ENCODE results near the gene CYB5RL.

DNA sequence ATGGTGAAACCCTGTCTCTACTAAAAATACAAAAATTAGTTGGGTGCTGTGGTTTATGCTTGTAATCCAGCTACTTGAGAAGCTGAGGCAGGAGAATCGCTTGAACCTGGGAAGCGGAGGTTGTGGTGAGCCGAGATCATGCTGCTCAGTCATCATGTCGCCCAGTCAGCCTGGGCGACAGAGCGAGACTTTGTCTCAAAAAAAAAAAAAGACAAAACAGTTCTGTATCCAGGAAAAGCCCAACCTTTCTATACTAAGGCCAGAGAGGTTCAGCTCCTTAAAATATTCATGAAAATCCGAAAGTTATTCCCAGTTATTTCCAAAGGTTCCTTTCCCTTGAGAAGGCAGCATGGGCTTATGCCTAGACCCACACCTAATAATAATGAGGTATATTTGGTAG lies 4.4 kb upstream of the CYB5RL start:
- TF ChIP-seq, protein P1, sequence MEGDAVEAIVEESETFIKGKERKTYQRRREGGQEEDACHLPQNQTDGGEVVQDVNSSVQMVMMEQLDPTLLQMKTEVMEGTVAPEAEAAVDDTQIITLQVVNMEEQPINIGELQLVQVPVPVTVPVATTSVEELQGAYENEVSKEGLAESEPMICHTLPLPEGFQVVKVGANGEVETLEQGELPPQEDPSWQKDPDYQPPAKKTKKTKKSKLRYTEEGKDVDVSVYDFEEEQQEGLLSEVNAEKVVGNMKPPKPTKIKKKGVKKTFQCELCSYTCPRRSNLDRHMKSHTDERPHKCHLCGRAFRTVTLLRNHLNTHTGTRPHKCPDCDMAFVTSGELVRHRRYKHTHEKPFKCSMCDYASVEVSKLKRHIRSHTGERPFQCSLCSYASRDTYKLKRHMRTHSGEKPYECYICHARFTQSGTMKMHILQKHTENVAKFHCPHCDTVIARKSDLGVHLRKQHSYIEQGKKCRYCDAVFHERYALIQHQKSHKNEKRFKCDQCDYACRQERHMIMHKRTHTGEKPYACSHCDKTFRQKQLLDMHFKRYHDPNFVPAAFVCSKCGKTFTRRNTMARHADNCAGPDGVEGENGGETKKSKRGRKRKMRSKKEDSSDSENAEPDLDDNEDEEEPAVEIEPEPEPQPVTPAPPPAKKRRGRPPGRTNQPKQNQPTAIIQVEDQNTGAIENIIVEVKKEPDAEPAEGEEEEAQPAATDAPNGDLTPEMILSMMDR (IDR thresholded peaks at IDR 0.05): no peak
- TF ChIP-seq POLR2A (IDR thresholded peaks at IDR 0.05): no peak
